GM19395 (cell line): Measurements from ENCODE around the gene CTNNBIP1.

ENCODE experiments used
- ATAC-seq: cut with Tn5 transposase; IDR thresholded peaks from one replicate; pipeline ENCODE4 v1.9.1; 2021; ENCODE audit warnings: mild to moderate bottlenecking, moderate library complexity; ENCODE audit not compliant: unreplicated experiment

The CTNNBIP1 gene

GRCh38 chr1:9858293-9859035 lies 51.6 kb downstream of the CTNNBIP1 start:
- no peak for ATAC-seq

GRCh38 chr1:9855186-9855585 lies 54.9 kb downstream of the CTNNBIP1 start:
- ATAC-seq, result no peak

DNA sequence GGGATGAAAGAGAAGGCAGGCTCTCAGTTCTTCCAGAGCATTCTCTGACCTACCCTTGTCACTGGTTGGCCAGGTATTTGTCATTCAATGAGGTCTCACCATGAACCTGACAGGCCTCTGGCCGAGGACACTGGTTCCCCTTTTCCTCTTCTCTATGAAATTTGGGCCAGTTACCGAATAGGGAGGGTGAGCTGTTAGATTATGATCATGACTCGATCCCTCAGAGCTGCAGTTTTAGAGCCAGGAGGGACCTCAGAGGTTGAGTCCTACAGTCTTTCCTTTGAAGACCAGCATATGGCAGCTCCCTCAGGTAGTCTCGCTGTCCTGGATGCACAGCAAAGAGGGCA lies 56.8 kb downstream of the CTNNBIP1 start:
- no peak for ATAC-seq

DNA sequence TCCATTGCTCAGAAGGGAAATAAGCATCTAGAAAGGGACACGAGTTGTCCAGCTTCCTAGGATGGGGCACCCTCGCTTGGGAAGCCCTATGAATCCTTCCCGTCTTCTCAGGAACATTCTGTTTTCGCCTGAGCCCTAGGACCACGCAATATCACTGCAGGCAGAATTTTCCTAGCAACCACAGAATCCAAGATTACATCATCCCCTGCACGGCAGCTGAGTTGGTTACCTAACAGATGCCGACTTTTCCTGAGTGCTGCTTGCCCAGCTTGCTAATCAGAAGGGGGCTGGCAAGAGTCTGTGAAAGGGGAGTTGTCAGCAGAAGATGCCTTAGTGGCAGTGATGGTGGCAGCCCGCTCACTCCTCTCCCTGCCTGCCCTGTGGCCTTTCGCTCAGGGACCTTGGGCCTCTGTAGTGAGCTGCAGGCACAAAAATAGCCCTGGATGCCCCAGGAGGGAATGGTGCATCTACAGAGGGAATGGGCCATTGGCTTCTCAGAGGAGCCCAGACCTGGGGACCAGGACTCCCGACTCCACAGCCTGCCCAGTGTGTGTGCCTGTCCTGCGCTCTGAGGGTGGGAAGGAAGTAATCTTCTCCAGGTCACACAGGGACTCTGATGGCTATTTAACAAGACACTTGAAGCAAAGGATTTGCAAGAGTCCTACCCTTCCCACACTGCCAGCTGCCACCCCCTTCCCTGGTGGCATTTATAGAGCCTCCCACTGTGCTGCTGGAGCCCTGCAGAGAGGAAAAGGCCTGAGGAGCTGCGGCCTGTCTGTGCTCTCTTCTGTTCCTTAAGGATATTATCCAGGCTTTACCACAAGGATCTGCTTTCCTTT lies 57.4 kb downstream of the CTNNBIP1 start:
- no peak for ATAC-seq

- no peak for ATAC-seq
These were observed 58.1 kb downstream of the CTNNBIP1 start for GRCh38 chr1:9852004-9852403.

DNA sequence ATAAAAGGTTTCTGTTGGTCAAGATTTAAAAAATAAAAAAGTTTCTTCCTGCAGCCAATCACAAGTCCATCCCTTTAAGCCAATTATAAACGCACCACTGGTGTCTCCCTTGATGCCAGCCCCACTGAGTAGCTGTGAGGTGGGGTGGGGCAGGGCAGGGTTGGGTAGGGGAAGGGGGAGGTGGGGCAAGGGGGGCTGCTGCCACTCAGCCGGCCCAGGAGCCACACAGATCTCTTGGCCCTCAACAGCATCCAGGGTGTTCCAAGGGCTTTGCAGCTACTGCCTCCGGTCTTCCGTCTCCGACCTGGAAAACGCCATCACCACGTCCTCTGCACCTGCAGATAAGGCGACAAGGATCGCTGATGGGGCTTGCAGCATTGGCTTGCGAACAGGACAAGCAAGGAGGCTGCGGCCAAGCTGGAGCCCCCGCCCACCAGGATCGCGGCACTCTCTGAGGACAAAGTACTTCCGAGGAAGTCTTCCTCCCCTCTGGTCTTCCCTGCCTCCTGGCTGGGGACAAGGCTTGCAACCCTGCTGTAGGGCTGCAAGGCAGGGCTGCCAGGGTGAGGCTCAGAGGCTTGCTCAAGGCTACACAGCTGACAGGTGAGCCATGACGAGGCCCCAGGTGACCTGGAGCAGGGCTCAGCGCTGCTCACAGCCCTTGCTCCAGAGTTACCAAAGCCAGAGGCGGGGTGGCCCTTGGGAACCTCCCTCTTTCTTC lies 59.5 kb downstream of the CTNNBIP1 start:
- ATAC-seq, result no peak

DNA sequence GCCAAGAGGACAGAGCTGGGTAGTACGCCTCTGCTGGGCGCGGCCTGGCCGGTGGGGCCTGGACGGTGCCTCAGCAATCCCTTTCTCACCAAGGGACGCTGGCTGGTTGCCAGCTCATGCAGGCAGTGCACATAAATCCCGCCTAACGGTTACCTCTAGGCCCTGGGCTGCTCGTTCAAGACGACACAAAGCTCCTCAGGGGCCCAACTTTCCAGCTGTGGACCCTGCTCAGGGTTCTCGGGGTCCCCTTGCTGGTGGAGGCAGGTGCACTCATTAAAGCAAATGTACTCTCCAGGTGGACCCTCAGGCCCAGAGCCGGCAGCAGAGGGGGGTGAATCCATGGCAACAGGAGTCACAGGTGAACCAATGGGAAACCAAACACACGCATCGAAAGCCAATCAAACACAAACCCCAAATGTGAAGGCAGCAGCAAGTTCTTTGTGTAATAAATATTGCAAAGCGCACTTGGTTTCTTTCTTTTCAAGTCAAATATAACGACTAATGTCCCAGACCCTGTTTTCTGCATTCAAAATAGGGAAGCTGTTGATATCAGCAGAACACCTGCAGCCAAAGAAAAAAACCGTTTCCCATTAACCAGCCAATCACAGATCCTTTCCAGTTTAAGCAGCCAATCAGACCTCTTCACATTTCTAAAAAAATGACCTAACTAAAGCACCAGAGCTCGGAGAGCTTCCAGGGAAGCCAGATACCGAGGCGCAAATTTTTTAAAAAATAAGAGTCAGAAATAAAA lies 60.2 kb downstream of the CTNNBIP1 start:
- ATAC-seq, result no peak

GRCh38 chr1:9848022-9848421 lies 62.0 kb downstream of the CTNNBIP1 start:
- ATAC-seq, result no peak

GRCh38 chr1:9847269-9847668 lies 62.8 kb downstream of the CTNNBIP1 start:
- ATAC-seq, result no peak

GRCh38 chr1:9846611-9847171 lies 63.4 kb downstream of the CTNNBIP1 start:
- no peak for ATAC-seq

DNA sequence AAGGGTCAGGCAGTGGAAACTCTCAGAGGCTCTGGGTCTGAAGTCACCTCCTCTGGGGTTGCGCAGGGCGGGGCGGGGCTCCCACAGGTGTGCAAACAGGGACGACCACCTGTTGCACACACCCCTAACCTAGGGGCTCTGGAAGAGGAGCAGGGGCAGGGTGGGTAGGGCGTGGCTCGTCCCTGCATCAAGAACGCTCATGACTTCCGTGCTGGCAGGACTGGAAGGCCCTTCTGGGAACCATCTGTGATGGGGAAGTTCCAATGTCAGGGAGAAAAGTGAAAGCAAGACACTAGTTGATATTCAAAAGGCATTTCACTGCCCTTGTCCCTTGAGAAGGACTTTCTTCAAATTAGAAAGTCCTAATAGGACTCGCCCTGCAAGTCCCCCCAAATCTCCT lies 64.2 kb downstream of the CTNNBIP1 start:
- no peak for ATAC-seq

GRCh38 chr1:9844756-9845155 lies 65.3 kb downstream of the CTNNBIP1 start:
- no peak for ATAC-seq

DNA sequence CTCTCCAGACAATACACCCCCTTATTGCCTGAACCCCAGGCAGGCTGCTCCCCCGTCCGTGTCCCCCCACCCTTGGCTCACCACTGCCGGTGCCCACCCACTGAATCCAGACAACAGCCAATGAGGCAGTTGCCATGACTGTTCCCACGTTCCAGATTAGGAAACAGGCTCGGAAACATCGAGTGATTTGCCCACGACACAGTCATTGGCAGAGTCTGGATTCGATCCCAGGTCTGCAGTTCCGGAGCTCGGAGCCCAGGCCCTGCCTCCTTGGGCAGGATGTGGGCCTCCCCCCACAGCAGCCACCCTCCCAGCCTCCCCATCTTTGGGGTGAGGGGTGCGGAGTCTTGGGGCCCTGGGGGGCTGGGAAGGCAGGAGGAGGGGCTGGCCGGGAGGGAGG lies 66.0 kb downstream of the CTNNBIP1 start:
- no peak for ATAC-seq

- no peak for ATAC-seq
These were observed 66.5 kb downstream of the CTNNBIP1 start for GRCh38 chr1:9843576-9843945.

DNA sequence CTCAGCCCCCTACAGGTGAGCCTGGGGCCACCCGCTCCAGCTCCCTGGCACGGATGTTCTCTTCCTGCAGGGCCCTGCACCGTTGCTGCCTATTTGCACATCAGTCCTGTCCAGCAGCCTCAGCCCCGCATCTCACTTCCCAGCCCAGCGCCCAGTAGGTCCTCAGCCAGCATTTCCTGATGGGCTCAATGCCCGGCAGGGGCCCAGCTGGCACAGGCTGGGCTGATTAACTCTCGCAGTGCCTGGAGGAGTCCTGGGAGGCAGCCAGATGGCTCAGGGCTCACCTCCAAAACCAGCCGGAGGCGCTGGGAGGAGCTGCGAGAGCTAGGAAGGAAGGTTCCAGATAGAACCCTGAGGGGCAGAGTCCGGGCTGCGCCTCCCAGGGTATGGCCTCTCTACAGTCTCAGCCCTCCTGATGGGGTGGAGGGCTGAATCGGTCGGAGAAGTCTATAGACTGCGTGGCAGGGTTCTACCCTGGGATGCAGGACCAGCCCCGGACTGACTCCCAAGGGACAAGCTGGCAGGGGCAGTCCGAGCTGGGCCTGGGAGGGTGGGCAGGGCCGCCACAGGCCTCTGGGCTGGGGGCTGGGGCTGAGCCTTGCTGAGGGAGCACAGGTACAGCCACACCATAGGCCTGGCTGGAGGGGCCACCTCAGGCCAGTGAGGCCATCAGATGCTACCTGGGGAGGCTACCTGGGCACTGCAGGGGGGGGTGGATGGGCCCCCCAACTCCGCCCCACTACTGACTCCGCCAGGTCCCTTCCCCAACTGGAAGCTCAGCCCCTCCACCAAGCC lies 67.1 kb downstream of the CTNNBIP1 start:
- no peak for ATAC-seq

- no peak for ATAC-seq
These were observed 67.9 kb downstream of the CTNNBIP1 start for GRCh38 chr1:9842073-9842711.

GRCh38 chr1:9841460-9841859 lies 68.6 kb downstream of the CTNNBIP1 start:
- ATAC-seq, result no peak

- no peak for ATAC-seq
These were observed 69.9 kb downstream of the CTNNBIP1 start for GRCh38 chr1:9840176-9840575.

DNA sequence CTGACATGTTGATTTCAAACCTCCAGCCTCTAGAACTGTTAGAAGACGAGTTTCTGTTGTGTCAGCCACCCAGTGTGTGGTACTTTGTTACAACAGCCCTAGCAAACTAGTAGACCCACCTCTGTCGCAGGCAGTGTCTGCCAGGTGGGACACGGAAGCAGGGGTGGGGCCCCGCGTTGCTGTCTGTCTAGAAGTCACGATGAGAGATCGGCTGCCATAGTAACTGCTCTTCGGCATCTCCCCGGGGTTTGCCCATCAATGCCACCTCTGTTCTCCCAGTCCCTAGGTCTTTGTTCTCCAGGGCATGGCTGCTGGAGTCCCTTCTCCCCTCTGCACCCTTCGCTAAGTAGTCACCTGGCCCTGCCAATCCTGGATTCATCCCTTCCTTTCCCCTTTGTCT lies 71.1 kb downstream of the CTNNBIP1 start:
- ATAC-seq, result no peak

DNA sequence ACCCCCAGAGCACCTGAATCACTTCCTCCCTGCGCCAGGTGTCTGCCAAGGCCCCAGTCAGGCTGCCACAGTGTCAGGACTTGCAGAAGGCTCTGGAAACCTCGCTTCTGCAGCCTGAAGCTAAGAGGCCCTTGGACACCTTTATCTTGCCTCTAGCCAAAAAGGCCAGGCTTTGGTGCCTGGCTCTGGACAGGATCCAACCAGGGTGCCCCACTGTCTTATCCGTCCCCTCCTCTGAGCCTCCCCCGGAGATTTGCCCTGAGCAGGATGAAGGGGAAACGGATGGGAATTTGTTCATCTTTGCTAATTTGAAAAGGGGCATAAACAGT lies 73.5 kb downstream of the CTNNBIP1 start:
- no peak for ATAC-seq
